ENCODE measurements around the gene WIPF3. TPM values are rescaled to one million over a fixed set of nuclear protein-coding genes. Genes with fewer than 3 reads are reported as not detected.
"Not testable (repeated sequence)": the region's sequence is repeated elsewhere in the genome, so short reads cannot be mapped to it uniquely, and the experiment has no call there.

The WIPF3 gene
- total and polyA plus RNA-seq, 2 experiments from 2014 or later: not detected

DNA sequence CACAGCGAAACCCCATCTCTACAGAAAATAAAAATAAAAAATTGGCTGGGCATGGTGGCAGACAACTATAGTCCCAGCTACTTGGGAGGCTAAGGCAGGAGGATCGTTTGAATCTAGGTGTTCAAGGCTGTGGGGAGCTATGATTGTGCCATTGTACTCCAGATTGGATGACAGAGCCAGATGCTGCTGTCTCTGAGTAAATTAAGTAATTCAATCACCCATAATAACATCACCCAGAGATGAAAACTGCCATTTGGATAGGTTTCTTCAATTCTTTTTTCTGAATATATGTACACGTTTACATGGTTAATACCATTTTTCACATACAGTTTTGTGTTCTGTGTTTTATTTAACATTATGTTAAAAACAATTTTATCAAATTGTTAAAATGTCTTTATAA lies 79.3 kb downstream of the WIPF3 start:
- no peak overlapping the region for H3K4me3 ChIP-seq
- no peaks in the 10 kb centered on the region for H3K9me2 ChIP-seq (ENCODE audit: insufficient read depth)
- no peak overlapping the region for H3K9ac ChIP-seq
- H3K9me3 ChIP-seq (ENCODE audit: low read depth): no peaks in the 10 kb centered on the region
- no peak overlapping the region for H3K4me2 ChIP-seq (ENCODE audit: unreplicated experiment)
- no peak overlapping the region for H3K27ac ChIP-seq
- 81 to 82% methylated on average over 3 of the region's 3 CpGs for WGBS, 2 experiments (ENCODE audit: low coverage in 1 of 2, low lambda C conversion rate in 2 of 2, missing lambda C conversion rate in 2 of 2)
- no peaks in the 10 kb centered on the region for H3F3A ChIP-seq (ENCODE audit: insufficient read depth)
- H3K27me3 ChIP-seq (replicated peaks; ENCODE audit: insufficient read depth): peaks cover 7% of the 10 kb centered on the region; the same call in 1 of the 2 replicates
- no peak for TF ChIP-seq EZH2 (IDR thresholded peaks at IDR 0.05; ENCODE audit: insufficient read depth, poor library complexity, severe bottlenecking)
- TF ChIP-seq EZH2phosphoT487 (IDR thresholded peaks at IDR 0.05; ENCODE audit: insufficient read depth, low read depth): no peak
- no peaks in the 10 kb centered on the region for H3K79me2 ChIP-seq (ENCODE audit: insufficient read depth)
- H2AFZ ChIP-seq: no peak overlapping the region
- no peaks in the 10 kb centered on the region for H4K20me1 ChIP-seq (ENCODE audit: insufficient read depth)
- H3K4me1 ChIP-seq (ENCODE audit: insufficient read depth): no peaks in the 10 kb centered on the region
- no peaks in the 10 kb centered on the region for H3K36me3 ChIP-seq (ENCODE audit: low read depth)
- in situ Hi-C loops (cut with MboI): no loop called here
- DNase-seq: no peak

DNA sequence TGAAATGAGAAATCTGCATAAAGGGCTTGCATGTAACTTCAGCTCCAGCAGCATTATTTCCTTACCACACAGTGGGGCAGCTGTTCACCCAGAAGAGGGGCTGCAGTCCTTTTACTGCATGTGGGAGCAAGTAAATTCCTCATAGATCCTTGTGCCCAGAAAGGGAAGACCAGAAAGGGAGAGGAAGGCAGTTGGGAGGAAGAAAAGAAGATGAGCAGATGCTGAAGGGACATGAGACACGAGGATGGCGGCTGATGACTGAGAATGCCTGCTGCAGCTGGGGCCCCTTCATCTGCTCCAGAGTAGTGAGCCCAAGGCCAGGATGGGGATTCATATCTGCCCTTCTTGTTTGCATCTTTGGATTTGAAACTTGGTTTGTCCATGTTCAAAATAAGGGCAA lies 80.5 kb downstream of the WIPF3 start:
- Histone ChIP-seq H3F3A (ENCODE audit: insufficient read depth) (no peaks in the 10 kb centered on the region), H3K4me1 (ENCODE audit: insufficient read depth) (no peaks in the 10 kb centered on the region), H2AFZ (no peak overlapping the region), H3K4me2 (ENCODE audit: unreplicated experiment) (no peak overlapping the region), H3K27me3 (replicated peaks; ENCODE audit: insufficient read depth) (peaks cover 7% of the 10 kb centered on the region; the same call in 1 of the 2 replicates), H3K9me2 (ENCODE audit: insufficient read depth) (no peaks in the 10 kb centered on the region), H4K20me1 (ENCODE audit: insufficient read depth) (no peaks in the 10 kb centered on the region), H3K4me3 (no peak overlapping the region), H3K79me2 (ENCODE audit: insufficient read depth) (no peaks in the 10 kb centered on the region), H3K36me3 (ENCODE audit: low read depth) (no peaks in the 10 kb centered on the region), H3K9ac (no peak overlapping the region), H3K27ac (no peak overlapping the region), H3K9me3 (ENCODE audit: low read depth) (no peaks in the 10 kb centered on the region)
- in situ Hi-C loops (cut with MboI): no loop called here
- 88 to 95% methylated on average over 2 of the region's 2 CpGs for WGBS, 2 experiments (ENCODE audit: low coverage in 1 of 2, low lambda C conversion rate in 2 of 2, missing lambda C conversion rate in 2 of 2)
- TF ChIP-seq EZH2phosphoT487 (IDR thresholded peaks at IDR 0.05; ENCODE audit: insufficient read depth, low read depth) (no peak), EZH2 (IDR thresholded peaks at IDR 0.05; ENCODE audit: insufficient read depth, poor library complexity, severe bottlenecking) (no peak)
- no peak for DNase-seq

DNA sequence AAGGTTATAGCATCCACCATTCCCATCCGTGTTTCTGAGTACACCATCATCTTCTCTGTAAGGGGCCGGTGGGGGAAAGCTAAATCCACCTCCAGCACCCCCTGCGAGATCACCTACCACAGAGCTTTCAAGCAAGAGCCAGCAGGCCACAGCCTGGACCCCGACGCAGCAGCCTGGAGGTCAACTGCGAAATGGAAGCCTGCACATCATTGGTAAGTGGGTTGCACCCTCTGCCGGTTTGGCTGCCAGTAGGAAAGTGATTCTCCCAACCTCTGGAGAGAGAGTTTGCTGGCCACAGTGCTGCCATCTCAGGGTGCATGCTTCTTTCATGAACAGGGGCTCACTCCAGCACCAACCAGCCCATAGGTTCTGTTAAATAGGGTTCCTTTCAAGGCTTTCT lies 81.7 kb downstream of the WIPF3 start:
- in situ Hi-C loops (cut with MboI): no loop called here
- Histone ChIP-seq H3F3A (ENCODE audit: insufficient read depth) (no peaks in the 10 kb centered on the region), H3K36me3 (ENCODE audit: low read depth) (no peaks in the 10 kb centered on the region), H3K4me2 (ENCODE audit: unreplicated experiment) (no peak overlapping the region), H3K4me1 (ENCODE audit: insufficient read depth) (no peaks in the 10 kb centered on the region), H3K27me3 (replicated peaks; ENCODE audit: insufficient read depth) (peaks cover 7% of the 10 kb centered on the region), H3K9ac (no peak overlapping the region), H3K79me2 (ENCODE audit: insufficient read depth) (no peaks in the 10 kb centered on the region), H3K9me3 (ENCODE audit: low read depth) (no peaks in the 10 kb centered on the region), H4K20me1 (ENCODE audit: insufficient read depth) (no peaks in the 10 kb centered on the region), H3K27ac (no peak overlapping the region), H2AFZ (no peak overlapping the region), H3K4me3 (no peak overlapping the region), H3K9me2 (ENCODE audit: insufficient read depth) (no peaks in the 10 kb centered on the region)
- no peak for DNase-seq
- WGBS, 2 experiments (ENCODE audit: low coverage in 1 of 2, low lambda C conversion rate in 2 of 2, missing lambda C conversion rate in 2 of 2): 72 to 81% methylated on average over 7 of the region's 7 CpGs
- TF ChIP-seq EZH2 (IDR thresholded peaks at IDR 0.05; ENCODE audit: insufficient read depth, poor library complexity, severe bottlenecking) (no peak), EZH2phosphoT487 (IDR thresholded peaks at IDR 0.05; ENCODE audit: insufficient read depth, low read depth) (no peak)

DNA sequence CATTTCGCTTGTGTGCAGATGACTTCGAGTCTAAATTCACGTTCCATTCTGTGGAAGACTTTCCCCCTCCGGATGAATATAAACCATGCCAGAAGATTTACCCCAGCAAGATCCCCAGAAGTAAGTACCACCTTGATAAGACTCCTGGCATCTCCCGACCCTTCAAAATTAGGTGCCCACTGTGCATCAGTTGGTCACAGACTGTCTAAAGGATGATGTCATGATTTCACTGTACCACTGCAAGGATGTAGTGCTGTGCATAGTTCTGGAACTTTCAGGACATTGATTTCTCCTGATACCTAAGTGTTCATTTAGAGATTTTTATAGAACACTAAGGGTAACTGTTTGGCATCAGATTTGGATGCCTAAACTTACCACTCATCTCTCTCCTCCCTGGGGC lies 83.0 kb downstream of the WIPF3 start:
- no peaks in the 10 kb centered on the region for H3K9me3 ChIP-seq (ENCODE audit: low read depth)
- H3K79me2 ChIP-seq (ENCODE audit: insufficient read depth): no peaks in the 10 kb centered on the region
- H3K9me2 ChIP-seq (ENCODE audit: insufficient read depth): no peaks in the 10 kb centered on the region
- DNase-seq: no peak
- H3K4me3 ChIP-seq: no peak overlapping the region
- no peak overlapping the region for H3K4me2 ChIP-seq (ENCODE audit: unreplicated experiment)
- no peak overlapping the region for H3K9ac ChIP-seq
- H3K4me1 ChIP-seq (ENCODE audit: insufficient read depth): no peaks in the 10 kb centered on the region
- H3K27me3 ChIP-seq (replicated peaks; ENCODE audit: insufficient read depth): peaks cover 7% of the 10 kb centered on the region
- in situ Hi-C loops (cut with MboI): no loop called here
- H2AFZ ChIP-seq: no peak overlapping the region
- WGBS, 2 experiments (ENCODE audit: low coverage in 1 of 2, low lambda C conversion rate in 2 of 2, missing lambda C conversion rate in 2 of 2): 41 to 42% methylated on average over 5 of the region's 5 CpGs
- H3F3A ChIP-seq (ENCODE audit: insufficient read depth): no peaks in the 10 kb centered on the region
- H4K20me1 ChIP-seq (ENCODE audit: insufficient read depth): no peaks in the 10 kb centered on the region
- TF ChIP-seq EZH2 (IDR thresholded peaks at IDR 0.05; ENCODE audit: insufficient read depth, poor library complexity, severe bottlenecking) (no peak), EZH2phosphoT487 (IDR thresholded peaks at IDR 0.05; ENCODE audit: insufficient read depth, low read depth) (no peak)
- H3K27ac ChIP-seq: no peak overlapping the region
- no peaks in the 10 kb centered on the region for H3K36me3 ChIP-seq (ENCODE audit: low read depth)

DNA sequence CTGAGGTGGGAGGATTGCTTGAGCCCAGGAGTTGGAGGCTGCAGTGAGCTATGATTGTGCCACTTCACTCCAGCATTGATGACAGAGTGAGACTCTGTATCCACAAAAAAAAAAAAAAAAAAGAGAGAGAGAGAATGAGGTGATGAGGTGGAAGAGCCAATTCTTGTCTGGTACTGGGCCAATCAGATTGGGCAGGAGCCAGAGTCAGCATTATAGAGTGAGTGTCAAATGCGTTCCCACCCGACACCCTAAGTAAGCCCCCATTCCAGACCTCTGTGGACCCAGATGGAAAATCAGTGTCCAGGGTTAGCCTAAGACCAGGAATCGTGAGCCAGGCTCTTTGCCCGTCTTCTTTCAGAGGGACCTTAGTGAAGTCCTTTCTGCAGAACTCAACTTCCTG lies 83.9 kb downstream of the WIPF3 start:
- no peaks in the 10 kb centered on the region for H3K79me2 ChIP-seq (ENCODE audit: insufficient read depth)
- no peak overlapping the region for H3K4me3 ChIP-seq
- WGBS, 2 experiments (ENCODE audit: low coverage in 1 of 2, low lambda C conversion rate in 2 of 2, missing lambda C conversion rate in 2 of 2): 75 to 89% methylated on average over 4 of the region's 4 CpGs
- no peaks in the 10 kb centered on the region for H3K36me3 ChIP-seq (ENCODE audit: low read depth)
- no peak overlapping the region for H3K27ac ChIP-seq
- H3K27me3 ChIP-seq (replicated peaks; ENCODE audit: insufficient read depth): peaks cover 7% of the 10 kb centered on the region
- H3K9me3 ChIP-seq (ENCODE audit: low read depth): no peaks in the 10 kb centered on the region
- TF ChIP-seq EZH2phosphoT487 (IDR thresholded peaks at IDR 0.05; ENCODE audit: insufficient read depth, low read depth) (no peak), EZH2 (IDR thresholded peaks at IDR 0.05; ENCODE audit: insufficient read depth, poor library complexity, severe bottlenecking) (no peak)
- no peak overlapping the region for H2AFZ ChIP-seq
- in situ Hi-C loops (cut with MboI): no loop called here
- no peaks in the 10 kb centered on the region for H3K4me1 ChIP-seq (ENCODE audit: insufficient read depth)
- no peak overlapping the region for H3K9ac ChIP-seq
- H3F3A ChIP-seq (ENCODE audit: insufficient read depth): no peaks in the 10 kb centered on the region
- no peaks in the 10 kb centered on the region for H3K9me2 ChIP-seq (ENCODE audit: insufficient read depth)
- no peak overlapping the region for H3K4me2 ChIP-seq (ENCODE audit: unreplicated experiment)
- no peaks in the 10 kb centered on the region for H4K20me1 ChIP-seq (ENCODE audit: insufficient read depth)
- no peak for DNase-seq

DNA sequence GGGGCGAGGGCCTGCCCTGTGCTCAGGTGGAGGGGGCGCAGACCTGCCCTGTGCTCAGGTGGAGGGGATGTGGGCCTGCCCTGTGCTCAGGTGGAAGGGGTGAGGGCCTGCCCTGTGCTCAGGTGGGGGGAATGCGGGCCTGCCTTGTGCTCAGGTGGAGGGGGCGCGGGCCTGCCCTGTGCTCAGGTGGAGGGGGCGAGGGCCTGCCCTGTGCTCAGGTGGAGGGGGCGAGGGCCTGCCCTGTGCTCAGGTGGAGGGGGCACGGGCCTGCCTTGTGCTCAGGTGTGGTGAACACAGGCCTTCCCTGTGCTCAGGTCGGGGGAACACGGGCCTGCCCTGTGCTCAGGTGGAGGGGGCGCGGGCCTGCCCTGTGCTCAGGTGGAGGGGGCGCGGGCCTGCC lies 84.5 kb downstream of the WIPF3 start:
- WGBS, 2 experiments (ENCODE audit: low coverage in 1 of 2, low lambda C conversion rate in 2 of 2, missing lambda C conversion rate in 2 of 2): 72% methylated on average over 14 of the region's 14 CpGs; no CpG with 5 or more reads in 1 of the 2 experiments
- in situ Hi-C loops (cut with MboI); H3K36me3 ChIP-seq (ENCODE audit: low read depth); H4K20me1 ChIP-seq (ENCODE audit: insufficient read depth); H3K4me1 ChIP-seq (ENCODE audit: insufficient read depth); H3K9me3 ChIP-seq (ENCODE audit: low read depth); H3K9me2 ChIP-seq (ENCODE audit: insufficient read depth); H3K79me2 ChIP-seq (ENCODE audit: insufficient read depth); H2AFZ ChIP-seq; DNase-seq; H3K9ac ChIP-seq; H3K4me2 ChIP-seq (ENCODE audit: unreplicated experiment); H3K4me3 ChIP-seq; H3F3A ChIP-seq (ENCODE audit: insufficient read depth); H3K27ac ChIP-seq; H3K27me3 ChIP-seq (replicated peaks; ENCODE audit: insufficient read depth): not testable (repeated sequence)

Data from GM23248 (cell line).